ENCODE results near the gene NUBPL.

- TF ChIP-seq YY1 (IDR thresholded peaks at IDR 0.05; ENCODE audit: insufficient read depth, insufficient read length) (no peak), ZNF274 (IDR thresholded peaks at IDR 0.05; ENCODE audit: low read depth, low read length) (no peak), SUZ12 (IDR thresholded peaks at IDR 0.05; ENCODE audit: extremely low read depth, insufficient read depth, insufficient read length) (no peak)
These were observed 266.1 kb downstream of the NUBPL start for GRCh38 chr14:31827325-31827724.
